ENCODE results near the gene POLR3E. TPM values are rescaled to one million over a fixed set of nuclear protein-coding genes. Genes with fewer than 3 reads are reported as not detected.

POLR3E gene
- total RNA-seq, 1 donor from 2014 or later: 91.3 TPM

DNA sequence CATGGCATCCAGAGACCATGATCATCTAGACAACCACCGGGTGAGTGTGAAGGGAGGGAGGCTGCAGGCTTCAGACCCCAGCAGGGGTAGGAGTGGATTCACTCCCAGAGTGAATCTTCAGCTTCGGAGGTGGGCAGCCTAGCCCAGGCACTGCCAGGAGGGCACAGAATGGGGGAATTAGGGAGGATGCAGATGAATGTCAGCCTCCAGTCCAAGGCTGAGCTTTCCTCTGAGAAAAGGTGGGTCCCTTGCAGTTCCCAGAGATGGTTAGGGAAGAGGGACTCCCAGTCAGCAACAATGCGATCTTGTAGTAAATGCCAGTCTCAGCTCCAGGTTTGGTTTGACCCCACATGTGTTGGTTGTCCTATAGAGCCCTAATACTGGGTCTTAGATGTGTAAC is 36.7 kb upstream of the POLR3E start:
- Histone ChIP-seq H3K36me3 (no peaks in the 10 kb centered on the region), H3K4me1 (peaks cover 5% of the 10 kb centered on the region), H3K27me3 (no peaks in the 10 kb centered on the region), H3K27ac (no peak overlapping the region), H3K79me2 (ENCODE audit: low read depth) (no peaks in the 10 kb centered on the region), H3K4me2 (no peak overlapping the region), H2AFZ (replicated peaks) (no peak overlapping the region), H3K4me3 (no peak overlapping the region), H3K9me3 (ENCODE audit: low read depth) (no peaks in the 10 kb centered on the region), H4K20me1 (ENCODE audit: low read depth) (no peaks in the 10 kb centered on the region), H3K9ac (no peak overlapping the region), H3F3A (ENCODE audit: low read depth) (no peaks in the 10 kb centered on the region)
- DNase-seq (ENCODE audit: low spot score): no peak
- Mint-ChIP-seq H3K4me3 (no peak overlapping the region), H3K9me3 (peaks cover 4% of the 10 kb centered on the region), H3K27ac (no peak overlapping the region), H3K36me3 (peaks cover 16% of the 10 kb centered on the region), H3K27me3 (ENCODE audit: insufficient read depth, low read depth) (no peaks in the 10 kb centered on the region), H3K4me1 (peaks cover 8% of the 10 kb centered on the region)
- TF ChIP-seq EZH2phosphoT487 (IDR thresholded peaks at IDR 0.05) (no peak), EZH2 (IDR thresholded peaks at IDR 0.05) (no peak)
- TF ChIP-seq, protein P1, sequence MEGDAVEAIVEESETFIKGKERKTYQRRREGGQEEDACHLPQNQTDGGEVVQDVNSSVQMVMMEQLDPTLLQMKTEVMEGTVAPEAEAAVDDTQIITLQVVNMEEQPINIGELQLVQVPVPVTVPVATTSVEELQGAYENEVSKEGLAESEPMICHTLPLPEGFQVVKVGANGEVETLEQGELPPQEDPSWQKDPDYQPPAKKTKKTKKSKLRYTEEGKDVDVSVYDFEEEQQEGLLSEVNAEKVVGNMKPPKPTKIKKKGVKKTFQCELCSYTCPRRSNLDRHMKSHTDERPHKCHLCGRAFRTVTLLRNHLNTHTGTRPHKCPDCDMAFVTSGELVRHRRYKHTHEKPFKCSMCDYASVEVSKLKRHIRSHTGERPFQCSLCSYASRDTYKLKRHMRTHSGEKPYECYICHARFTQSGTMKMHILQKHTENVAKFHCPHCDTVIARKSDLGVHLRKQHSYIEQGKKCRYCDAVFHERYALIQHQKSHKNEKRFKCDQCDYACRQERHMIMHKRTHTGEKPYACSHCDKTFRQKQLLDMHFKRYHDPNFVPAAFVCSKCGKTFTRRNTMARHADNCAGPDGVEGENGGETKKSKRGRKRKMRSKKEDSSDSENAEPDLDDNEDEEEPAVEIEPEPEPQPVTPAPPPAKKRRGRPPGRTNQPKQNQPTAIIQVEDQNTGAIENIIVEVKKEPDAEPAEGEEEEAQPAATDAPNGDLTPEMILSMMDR (IDR thresholded peaks at IDR 0.05): no peak

DNA sequence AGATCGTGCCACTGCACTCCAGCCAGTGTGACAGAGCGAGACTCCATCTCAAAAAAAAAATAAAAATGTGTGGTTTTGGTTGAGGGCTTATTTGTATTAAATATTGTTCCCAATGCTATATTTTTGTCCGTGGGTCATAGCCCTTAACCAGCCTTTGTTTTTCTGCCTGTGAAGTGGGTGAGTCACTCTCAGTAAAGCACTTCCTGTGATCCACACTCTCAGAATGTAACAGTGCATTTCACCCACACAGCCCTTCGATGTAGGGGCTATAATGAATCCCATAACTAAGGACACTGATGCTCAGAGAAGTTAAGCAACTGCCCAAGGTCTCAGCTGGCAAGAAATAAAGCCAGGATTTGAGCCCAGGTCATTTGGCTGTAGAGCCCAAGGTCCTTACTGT is 34.7 kb upstream of the POLR3E start:
- Histone ChIP-seq H3K27ac (no peak overlapping the region), H3K9me3 (ENCODE audit: low read depth) (no peaks in the 10 kb centered on the region), H3K4me1 (peaks cover 5% of the 10 kb centered on the region), H3K27me3 (no peaks in the 10 kb centered on the region), H3K79me2 (ENCODE audit: low read depth) (no peaks in the 10 kb centered on the region), H3K9ac (no peak overlapping the region), H3K4me3 (no peak overlapping the region), H4K20me1 (ENCODE audit: low read depth) (no peaks in the 10 kb centered on the region), H3K36me3 (no peaks in the 10 kb centered on the region), H3F3A (ENCODE audit: low read depth) (no peaks in the 10 kb centered on the region), H3K4me2 (no peak overlapping the region), H2AFZ (replicated peaks) (no peak overlapping the region)
- H3K27me3 Mint-ChIP-seq (ENCODE audit: insufficient read depth, low read depth): no peaks in the 10 kb centered on the region
- DNase-seq (ENCODE audit: low spot score): no peak
- H3K4me1 Mint-ChIP-seq: peaks cover 8% of the 10 kb centered on the region
- peaks cover 4% of the 10 kb centered on the region for H3K9me3 Mint-ChIP-seq
- no peak overlapping the region for H3K27ac Mint-ChIP-seq
- no peak overlapping the region for H3K4me3 Mint-ChIP-seq
- TF ChIP-seq, protein P1 (IDR thresholded peaks at IDR 0.05): no peak
- TF ChIP-seq EZH2phosphoT487 (IDR thresholded peaks at IDR 0.05) (no peak), EZH2 (IDR thresholded peaks at IDR 0.05) (no peak)
- peaks cover 12% of the 10 kb centered on the region for H3K36me3 Mint-ChIP-seq

DNA sequence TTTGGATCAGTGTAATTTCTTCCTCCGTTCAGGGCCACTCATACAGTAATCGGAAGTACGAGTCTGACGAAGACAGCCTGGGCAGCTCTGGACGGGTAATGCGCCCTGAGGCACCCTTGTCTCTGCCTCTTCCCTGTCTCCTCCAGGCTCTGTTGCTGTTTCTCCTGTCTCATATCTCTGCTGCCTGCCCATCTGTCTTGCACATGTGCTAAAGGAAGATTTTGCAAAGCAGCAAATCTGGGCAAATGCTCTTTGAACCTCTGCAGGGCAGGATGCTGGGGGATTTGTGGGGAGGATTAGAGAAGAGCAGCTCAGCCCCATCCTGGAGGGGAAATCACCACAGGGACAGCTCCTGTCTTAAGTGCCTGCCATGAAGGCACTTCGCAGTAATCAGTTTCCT is 32.4 kb upstream of the POLR3E start:
- Mint-ChIP-seq H3K4me3 (no peak overlapping the region), H3K27me3 (ENCODE audit: insufficient read depth, low read depth) (no peaks in the 10 kb centered on the region), H3K4me1 (peaks cover 8% of the 10 kb centered on the region), H3K36me3 (peaks cover 7% of the 10 kb centered on the region), H3K27ac (no peak overlapping the region), H3K9me3 (peaks cover 4% of the 10 kb centered on the region)
- no peaks in the 10 kb centered on the region for H4K20me1 ChIP-seq (ENCODE audit: low read depth)
- H3K27me3 ChIP-seq: no peaks in the 10 kb centered on the region
- H3K79me2 ChIP-seq (ENCODE audit: low read depth): no peaks in the 10 kb centered on the region
- H3K4me2 ChIP-seq: no peak overlapping the region
- H3K9ac ChIP-seq: no peak overlapping the region
- no peak overlapping the region for H3K27ac ChIP-seq
- TF ChIP-seq EZH2phosphoT487 (IDR thresholded peaks at IDR 0.05) (no peak), EZH2 (IDR thresholded peaks at IDR 0.05) (no peak)
- TF ChIP-seq, protein P1 (IDR thresholded peaks at IDR 0.05): no peak
- H3K4me1 ChIP-seq: peaks cover 5% of the 10 kb centered on the region
- no peak overlapping the region for H2AFZ ChIP-seq (replicated peaks)
- no peaks in the 10 kb centered on the region for H3K9me3 ChIP-seq (ENCODE audit: low read depth)
- DNase-seq (ENCODE audit: low spot score): peak; percentile 39
- no peaks in the 10 kb centered on the region for H3F3A ChIP-seq (ENCODE audit: low read depth)
- H3K36me3 ChIP-seq: no peaks in the 10 kb centered on the region
- H3K4me3 ChIP-seq: no peak overlapping the region

Data from neural progenitor cell (in vitro differentiated cells).